OCI-LY3 (cell line): Measurements from ENCODE around the gene LMX1B.
"Not testable (repeated sequence)": the region's sequence is repeated elsewhere in the genome, so short reads cannot be mapped to it uniquely, and the experiment has no call there.

Source experiments
- EZH2phosphoT487 ChIP-seq: fragments of 200-600 bp; shearing (Covaris generic); IDR thresholded peaks from 2 replicates; pipeline ENCODE4 v1.6.1; 2018; ENCODE audit warnings: antibody characterized with exemption, mixed run types, low read depth
- TF ChIP-seq, protein P1 (sequence below): fragments of 200-600, 300-600 bp; sonication (generic); IDR thresholded peaks from 2 replicates; pipeline ENCODE4 v1.5.1; 2014; ENCODE audit warnings: antibody characterized with exemption, low read length, low read depth

DNA sequence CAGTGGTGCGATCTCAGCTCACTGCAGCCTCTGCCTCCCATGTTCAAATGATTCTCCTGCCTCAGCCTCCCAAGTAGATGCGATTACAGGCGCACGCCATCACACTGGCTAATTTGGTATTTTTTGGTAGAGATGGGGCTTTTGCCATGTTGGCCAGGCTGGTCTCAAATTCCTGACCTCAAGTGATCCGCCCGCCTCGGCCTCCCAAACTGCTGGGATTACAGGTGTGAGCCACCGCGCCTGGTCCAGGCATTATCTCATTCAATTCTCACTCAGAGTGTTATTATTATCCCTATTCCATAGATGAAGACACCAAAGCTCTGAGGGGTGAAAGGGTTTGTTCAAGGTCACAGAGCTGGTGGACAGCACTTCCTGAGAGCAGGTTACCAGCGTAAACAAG lies 94.0 kb downstream of the LMX1B start:
- TF ChIP-seq, protein P1, sequence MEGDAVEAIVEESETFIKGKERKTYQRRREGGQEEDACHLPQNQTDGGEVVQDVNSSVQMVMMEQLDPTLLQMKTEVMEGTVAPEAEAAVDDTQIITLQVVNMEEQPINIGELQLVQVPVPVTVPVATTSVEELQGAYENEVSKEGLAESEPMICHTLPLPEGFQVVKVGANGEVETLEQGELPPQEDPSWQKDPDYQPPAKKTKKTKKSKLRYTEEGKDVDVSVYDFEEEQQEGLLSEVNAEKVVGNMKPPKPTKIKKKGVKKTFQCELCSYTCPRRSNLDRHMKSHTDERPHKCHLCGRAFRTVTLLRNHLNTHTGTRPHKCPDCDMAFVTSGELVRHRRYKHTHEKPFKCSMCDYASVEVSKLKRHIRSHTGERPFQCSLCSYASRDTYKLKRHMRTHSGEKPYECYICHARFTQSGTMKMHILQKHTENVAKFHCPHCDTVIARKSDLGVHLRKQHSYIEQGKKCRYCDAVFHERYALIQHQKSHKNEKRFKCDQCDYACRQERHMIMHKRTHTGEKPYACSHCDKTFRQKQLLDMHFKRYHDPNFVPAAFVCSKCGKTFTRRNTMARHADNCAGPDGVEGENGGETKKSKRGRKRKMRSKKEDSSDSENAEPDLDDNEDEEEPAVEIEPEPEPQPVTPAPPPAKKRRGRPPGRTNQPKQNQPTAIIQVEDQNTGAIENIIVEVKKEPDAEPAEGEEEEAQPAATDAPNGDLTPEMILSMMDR = not testable (repeated sequence)
- TF ChIP-seq EZH2phosphoT487 = not testable (repeated sequence)
